ENCODE results near the gene DLGAP1.
"Not testable (repeated sequence)": the region's sequence is repeated elsewhere in the genome, so short reads cannot be mapped to it uniquely, and the experiment has no call there.

Gene DLGAP1

GRCh38 chr18:3607309-3608098 lies 847.6 kb downstream of the DLGAP1 start:
- no peaks in the 10 kb centered on the region for H3K36me3 ChIP-seq (ENCODE audit: low read depth)
- peak overlapping the region; percentile 99 for H3K27ac ChIP-seq (ENCODE audit: poor library complexity, severe bottlenecking)
- H3K4me1 ChIP-seq (ENCODE audit: insufficient read depth, poor library complexity, severe bottlenecking) = peaks cover 21% of the 10 kb centered on the region
- no peak for TF ChIP-seq CTCF (IDR thresholded peaks at IDR 0.05; ENCODE audit: poor library complexity, severe bottlenecking)
- no peaks in the 10 kb centered on the region for H3K27me3 ChIP-seq (ENCODE audit: insufficient read depth, poor library complexity, severe bottlenecking)
- H3K4me3 ChIP-seq (ENCODE audit: severe bottlenecking) = no peak overlapping the region
- ATAC-seq (ENCODE audit: low read depth) (no peak), DNase-seq (ENCODE audit: low spot score) (no peak)
- H3K9me3 ChIP-seq (ENCODE audit: severe bottlenecking) = no peaks in the 10 kb centered on the region

GRCh38 chr18:3606863-3607262 lies 848.2 kb downstream of the DLGAP1 start:
- peak overlapping the region; percentile 99 for H3K27ac ChIP-seq (ENCODE audit: poor library complexity, severe bottlenecking)
- not testable (repeated sequence) for DNase-seq (ENCODE audit: low spot score); H3K27me3 ChIP-seq (ENCODE audit: insufficient read depth, poor library complexity, severe bottlenecking); H3K36me3 ChIP-seq (ENCODE audit: low read depth); H3K4me3 ChIP-seq (ENCODE audit: severe bottlenecking); ATAC-seq (ENCODE audit: low read depth); H3K9me3 ChIP-seq (ENCODE audit: severe bottlenecking)
- H3K4me1 ChIP-seq (ENCODE audit: insufficient read depth, poor library complexity, severe bottlenecking) = peaks cover 25% of the 10 kb centered on the region

- Histone ChIP-seq H3K36me3 (ENCODE audit: low read depth) (no peaks in the 10 kb centered on the region), H3K4me3 (ENCODE audit: severe bottlenecking) (peak overlapping the region; percentile 33), H3K27ac (ENCODE audit: poor library complexity, severe bottlenecking) (peak overlapping the region; percentile 99), H3K9me3 (ENCODE audit: severe bottlenecking) (no peaks in the 10 kb centered on the region), H3K4me1 (ENCODE audit: insufficient read depth, poor library complexity, severe bottlenecking) (peaks cover 25% of the 10 kb centered on the region), H3K27me3 (ENCODE audit: insufficient read depth, poor library complexity, severe bottlenecking) (no peaks in the 10 kb centered on the region)
- TF ChIP-seq CTCF (IDR thresholded peaks at IDR 0.05; ENCODE audit: poor library complexity, severe bottlenecking) = no peak
- ATAC-seq (ENCODE audit: low read depth) = no peak; the same call in 2 of the 3 replicates
- no peak for DNase-seq (ENCODE audit: low spot score)
These were observed 849.1 kb downstream of the DLGAP1 start for GRCh38 chr18:3605954-3606443.

- H3K9me3 ChIP-seq (ENCODE audit: severe bottlenecking) = no peaks in the 10 kb centered on the region
- no peaks in the 10 kb centered on the region for H3K36me3 ChIP-seq (ENCODE audit: low read depth)
- ATAC-seq (ENCODE audit: low read depth) (no peak), DNase-seq (ENCODE audit: low spot score) (no peak)
- peaks cover 25% of the 10 kb centered on the region for H3K4me1 ChIP-seq (ENCODE audit: insufficient read depth, poor library complexity, severe bottlenecking)
- TF ChIP-seq CTCF (IDR thresholded peaks at IDR 0.05; ENCODE audit: poor library complexity, severe bottlenecking) = no peak
- no peaks in the 10 kb centered on the region for H3K27me3 ChIP-seq (ENCODE audit: insufficient read depth, poor library complexity, severe bottlenecking)
- peak overlapping the region; percentile 99 for H3K27ac ChIP-seq (ENCODE audit: poor library complexity, severe bottlenecking)
- peak overlapping the region; percentile 33 for H3K4me3 ChIP-seq (ENCODE audit: severe bottlenecking)
These were observed 849.6 kb downstream of the DLGAP1 start for GRCh38 chr18:3605486-3605952.

GRCh38 chr18:3604498-3605408 lies 850.4 kb downstream of the DLGAP1 start:
- peak overlapping the region; percentile 33 for H3K4me3 ChIP-seq (ENCODE audit: severe bottlenecking)
- H3K27ac ChIP-seq (ENCODE audit: poor library complexity, severe bottlenecking) = peak overlapping the region; percentile 99
- no peaks in the 10 kb centered on the region for H3K36me3 ChIP-seq (ENCODE audit: low read depth)
- TF ChIP-seq CTCF (IDR thresholded peaks at IDR 0.05; ENCODE audit: poor library complexity, severe bottlenecking) = no peak
- H3K9me3 ChIP-seq (ENCODE audit: severe bottlenecking) = no peaks in the 10 kb centered on the region
- H3K4me1 ChIP-seq (ENCODE audit: insufficient read depth, poor library complexity, severe bottlenecking) = peaks cover 25% of the 10 kb centered on the region
- peak; percentile 54 for ATAC-seq (ENCODE audit: low read depth)
- H3K27me3 ChIP-seq (ENCODE audit: insufficient read depth, poor library complexity, severe bottlenecking) = no peaks in the 10 kb centered on the region
- DNase-seq (ENCODE audit: low spot score) = no peak

Measured in RWPE2 (cell line).